ENCODE results near the gene RBMS1. TPM values are rescaled to one million over a fixed set of nuclear protein-coding genes. Genes with fewer than 3 reads are reported as not detected.
A peak's percentile ranks its signal among the peaks of the same experiment; 100 is the strongest.

Gene RBMS1
- total RNA-seq, 1 experiment from 2014 or later, result 65.4 TPM

DNA sequence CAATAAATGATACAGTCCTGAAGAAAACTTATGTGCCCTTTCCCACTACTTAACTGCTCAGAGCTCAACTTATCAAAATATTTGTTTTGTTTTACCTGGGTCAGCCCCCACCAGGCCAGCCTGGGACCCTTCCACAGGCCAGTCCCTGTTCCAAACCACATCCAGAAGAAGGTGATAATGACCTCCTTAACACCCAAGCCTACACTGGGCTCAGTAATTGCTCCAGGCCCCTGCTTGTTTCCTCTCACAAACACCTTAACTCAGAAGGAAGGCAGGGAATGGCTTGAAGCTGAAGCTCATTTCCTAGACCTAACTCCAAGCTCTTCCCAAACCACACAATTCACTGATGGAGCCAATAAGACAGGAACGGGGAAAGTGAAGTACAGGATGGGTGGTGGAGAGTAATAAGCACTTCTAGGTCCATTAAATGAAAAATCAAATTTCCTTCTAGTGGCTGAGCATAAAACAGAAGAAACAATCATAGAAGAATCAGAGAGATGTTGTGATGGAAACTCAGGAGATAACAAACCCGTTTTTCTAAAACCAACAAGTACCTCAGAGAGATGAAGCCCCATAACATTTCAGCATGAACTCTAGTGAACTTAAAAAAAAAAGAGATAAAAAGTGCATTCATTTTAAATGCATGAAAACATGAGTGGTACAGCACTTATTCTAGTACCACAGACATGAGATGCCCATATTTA lies 160.1 kb downstream of the RBMS1 start:
- ChIA-PET CTCF (interaction anchor here (0.7 to 2.8 kb wide), 6 partner anchors 9 to 647 kb away, joined by 3 to 14 read pairs (median 4); no protein-coding TSS in a partner anchor), POLR2A (interaction anchor here (0.6 kb wide), 1 partner anchor 25 kb away, joined by 5 read pairs; no protein-coding TSS in a partner anchor)
- DNase-seq (ENCODE audit: unreplicated experiment), result no peak
- Mint-ChIP-seq H3K36me3 (ENCODE audit: insufficient read depth, unreplicated experiment) (peaks cover 6% of the 10 kb centered on the region), H3K27ac (ENCODE audit: low read depth, unreplicated experiment) (no peak overlapping the region), H3K4me1 (ENCODE audit: insufficient read depth, unreplicated experiment) (peaks cover 51% of the 10 kb centered on the region), H3K27me3 (ENCODE audit: insufficient read depth, unreplicated experiment) (no peaks in the 10 kb centered on the region), H3K4me3 (ENCODE audit: unreplicated experiment) (no peak overlapping the region), H3K9me3 (ENCODE audit: unreplicated experiment) (no peaks in the 10 kb centered on the region)
- TF ChIP-seq CTCF (IDR thresholded peaks at IDR 0.05; ENCODE audit: unreplicated experiment), result no peak
- intact Hi-C loops (cut with micrococcal nuclease), result loop anchor here (10.0 kb wide), 1 partner anchor 731 kb away; no protein-coding TSS in a partner anchor
- no TSS peak for BruUV-seq (replicated peaks)

- ChIA-PET CTCF (interaction anchor here (0.7 to 2.8 kb wide), 3 partner anchors 8 to 661 kb away, joined by 3 to 14 read pairs (median 3); no protein-coding TSS in a partner anchor), POLR2A (interaction anchor here (0.6 to 1.0 kb wide), 3 partner anchors 21 to 350 kb away, joined by 3 read pairs; no protein-coding TSS in a partner anchor)
- H3K9me3 Mint-ChIP-seq (ENCODE audit: unreplicated experiment), result no peaks in the 10 kb centered on the region
- no peaks in the 10 kb centered on the region for H3K27me3 Mint-ChIP-seq (ENCODE audit: insufficient read depth, unreplicated experiment)
- BruUV-seq (replicated peaks), result no TSS peak
- TF ChIP-seq CTCF (IDR thresholded peaks at IDR 0.05; ENCODE audit: unreplicated experiment), result no peak
- peak overlapping the region; percentile 42 for H3K27ac Mint-ChIP-seq (ENCODE audit: low read depth, unreplicated experiment)
- peaks cover 46% of the 10 kb centered on the region for H3K4me1 Mint-ChIP-seq (ENCODE audit: insufficient read depth, unreplicated experiment)
- no peak overlapping the region for H3K4me3 Mint-ChIP-seq (ENCODE audit: unreplicated experiment)
- DNase-seq (ENCODE audit: unreplicated experiment), result no peak
- intact Hi-C loops (cut with micrococcal nuclease), result loop anchor here (10.0 kb wide), 1 partner anchor 732 kb away; no protein-coding TSS in a partner anchor
- peaks cover 6% of the 10 kb centered on the region for H3K36me3 Mint-ChIP-seq (ENCODE audit: insufficient read depth, unreplicated experiment)
Measured at GRCh38 chr2:160332318-160332717, 161.3 kb downstream of the RBMS1 start.

GRCh38 chr2:160331258-160332025 lies 162.2 kb downstream of the RBMS1 start:
- H3K27me3 Mint-ChIP-seq (ENCODE audit: insufficient read depth, unreplicated experiment), result no peaks in the 10 kb centered on the region
- CTCF ChIA-PET, result interaction anchor here (0.7 to 1.5 kb wide), 4 partner anchors 56 to 732 kb away, joined by 3 to 10 read pairs (median 3); no protein-coding TSS in a partner anchor
- no peak for TF ChIP-seq CTCF (IDR thresholded peaks at IDR 0.05; ENCODE audit: unreplicated experiment)
- no peak overlapping the region for H3K4me3 Mint-ChIP-seq (ENCODE audit: unreplicated experiment)
- no peak for DNase-seq (ENCODE audit: unreplicated experiment)
- no peaks in the 10 kb centered on the region for H3K9me3 Mint-ChIP-seq (ENCODE audit: unreplicated experiment)
- no TSS peak for BruUV-seq (replicated peaks)
- intact Hi-C loops (cut with micrococcal nuclease), result loop anchor here (10.0 kb wide), 1 partner anchor 733 kb away; no protein-coding TSS in a partner anchor
- POLR2A ChIA-PET, result interaction anchor here (0.6 kb wide), 1 partner anchor 78 kb away, joined by 3 read pairs; no protein-coding TSS in a partner anchor
- peaks cover 48% of the 10 kb centered on the region for H3K4me1 Mint-ChIP-seq (ENCODE audit: insufficient read depth, unreplicated experiment)
- H3K27ac Mint-ChIP-seq (ENCODE audit: low read depth, unreplicated experiment), result peak overlapping the region; percentile 42
- H3K36me3 Mint-ChIP-seq (ENCODE audit: insufficient read depth, unreplicated experiment), result peaks cover 6% of the 10 kb centered on the region
